Measurements from ENCODE around the gene ZW10. TPM values are rescaled to one million over a fixed set of nuclear protein-coding genes. Genes with fewer than 3 reads are reported as not detected.

Gene ZW10
- total RNA-seq, 4 donors from 2014 or later: 24.9 to 30.1 (median 27.9) TPM

DNA sequence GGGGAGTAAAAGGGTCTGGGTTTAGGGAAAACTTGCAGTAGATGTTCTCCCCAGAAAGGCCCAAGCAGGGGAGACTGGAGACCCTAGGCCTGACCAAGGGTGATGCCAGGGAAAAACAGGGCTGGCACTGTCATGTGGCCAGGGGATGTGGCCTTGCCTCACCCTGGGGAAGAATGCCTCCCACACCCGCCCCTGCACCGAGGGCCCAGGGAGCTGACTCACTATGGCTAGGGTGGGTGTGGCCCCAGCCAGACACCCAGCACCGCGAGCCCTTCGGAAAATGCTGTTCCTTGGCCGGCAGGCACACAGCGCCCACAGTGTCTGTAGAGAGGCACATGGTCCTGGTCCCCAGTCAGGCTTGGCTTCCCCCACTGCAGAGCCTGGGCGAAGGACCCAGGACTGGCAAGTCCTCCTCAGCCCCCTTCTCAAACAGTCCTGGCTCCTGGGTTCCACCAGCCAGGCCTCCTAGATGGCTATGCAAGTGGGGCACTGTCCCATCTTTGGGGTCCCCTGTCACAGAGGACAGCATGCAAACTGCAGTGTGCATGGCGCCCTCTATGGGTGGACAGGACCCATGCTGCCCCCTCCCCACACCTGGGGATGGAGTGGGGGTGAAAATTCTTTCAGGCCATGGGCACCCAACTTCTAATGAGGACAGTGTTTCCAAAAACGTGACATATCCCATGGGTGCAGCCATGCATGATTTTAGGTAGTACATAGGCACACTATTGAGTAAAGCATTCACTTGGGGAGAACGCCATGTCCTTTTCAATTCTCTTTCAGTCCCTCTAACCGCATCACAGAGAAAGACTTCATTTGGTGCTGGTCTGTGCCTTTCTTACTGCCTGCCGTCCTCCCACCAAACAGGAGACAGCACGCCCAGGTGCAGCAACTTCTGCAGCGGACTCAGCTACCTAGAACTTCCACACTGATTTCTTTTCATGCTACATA lies 82.6 kb downstream of the ZW10 start:
- 76 to 79% methylated on average over 9 to 15 of the region's 15 CpGs for WGBS, 2 donors
- no peak for DNase-seq (ENCODE audit: low spot score in 2 of 2)
- intact Hi-C loops (cut with DNase I; ENCODE audit: low total_unique reads): no loop called here

DNA sequence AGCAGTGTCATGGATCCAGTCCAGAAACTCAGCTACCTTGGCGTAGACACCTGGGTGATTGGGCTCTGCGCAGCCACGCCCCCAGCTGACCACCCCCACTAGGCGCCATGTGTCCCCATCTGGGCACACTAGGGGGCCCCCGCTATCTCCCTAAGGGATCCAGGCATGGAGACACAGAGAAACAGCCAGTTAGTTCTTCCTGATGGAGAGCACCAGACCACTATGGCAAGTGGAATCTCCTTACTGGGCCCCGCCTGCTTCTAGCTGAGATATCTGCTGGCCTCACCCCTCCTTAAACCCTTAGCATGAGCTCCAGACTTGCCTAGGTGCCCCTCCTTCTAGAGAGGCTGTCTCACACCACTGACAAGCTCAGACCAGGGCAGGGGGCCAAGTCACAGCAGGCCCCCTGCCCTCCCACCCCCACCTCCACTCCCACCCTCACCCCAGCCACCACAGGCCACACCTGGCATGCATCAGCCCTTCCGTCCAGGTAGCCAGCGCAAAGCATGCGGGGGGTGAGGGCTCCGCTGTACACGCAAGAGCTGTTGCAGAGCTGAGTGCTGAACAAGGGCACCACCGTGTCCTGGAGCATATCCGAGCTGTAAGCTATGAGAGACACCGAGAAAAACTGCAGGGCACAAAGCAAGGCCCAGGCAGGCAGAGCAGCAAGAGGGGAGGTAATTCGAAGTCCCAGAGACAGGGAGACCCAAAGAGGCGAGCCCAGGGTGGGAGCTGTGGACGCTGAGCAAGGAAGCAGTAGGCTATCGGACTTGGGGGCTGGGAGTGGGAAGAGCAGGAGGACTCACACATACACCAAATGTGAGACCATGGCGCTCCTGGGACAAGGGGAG lies 83.5 kb downstream of the ZW10 start:
- no peak for DNase-seq (ENCODE audit: low spot score in 2 of 2)
- WGBS, 2 donors: 91 to 95% methylated on average over 16 to 19 of the region's 19 CpGs
- intact Hi-C loops (cut with DNase I; ENCODE audit: low total_unique reads): no loop called here

More for the DNA sequence above, 82.6 kb downstream of the ZW10 start:
- no peak overlapping the region for H3K4me3 ChIP-seq (ENCODE audit: low read depth, poor library complexity, severe bottlenecking)
- TF ChIP-seq POLR2A (IDR thresholded peaks at IDR 0.05): no peak
- TF ChIP-seq, protein P1, sequence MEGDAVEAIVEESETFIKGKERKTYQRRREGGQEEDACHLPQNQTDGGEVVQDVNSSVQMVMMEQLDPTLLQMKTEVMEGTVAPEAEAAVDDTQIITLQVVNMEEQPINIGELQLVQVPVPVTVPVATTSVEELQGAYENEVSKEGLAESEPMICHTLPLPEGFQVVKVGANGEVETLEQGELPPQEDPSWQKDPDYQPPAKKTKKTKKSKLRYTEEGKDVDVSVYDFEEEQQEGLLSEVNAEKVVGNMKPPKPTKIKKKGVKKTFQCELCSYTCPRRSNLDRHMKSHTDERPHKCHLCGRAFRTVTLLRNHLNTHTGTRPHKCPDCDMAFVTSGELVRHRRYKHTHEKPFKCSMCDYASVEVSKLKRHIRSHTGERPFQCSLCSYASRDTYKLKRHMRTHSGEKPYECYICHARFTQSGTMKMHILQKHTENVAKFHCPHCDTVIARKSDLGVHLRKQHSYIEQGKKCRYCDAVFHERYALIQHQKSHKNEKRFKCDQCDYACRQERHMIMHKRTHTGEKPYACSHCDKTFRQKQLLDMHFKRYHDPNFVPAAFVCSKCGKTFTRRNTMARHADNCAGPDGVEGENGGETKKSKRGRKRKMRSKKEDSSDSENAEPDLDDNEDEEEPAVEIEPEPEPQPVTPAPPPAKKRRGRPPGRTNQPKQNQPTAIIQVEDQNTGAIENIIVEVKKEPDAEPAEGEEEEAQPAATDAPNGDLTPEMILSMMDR (IDR thresholded peaks at IDR 0.05): no peak

DNA sequence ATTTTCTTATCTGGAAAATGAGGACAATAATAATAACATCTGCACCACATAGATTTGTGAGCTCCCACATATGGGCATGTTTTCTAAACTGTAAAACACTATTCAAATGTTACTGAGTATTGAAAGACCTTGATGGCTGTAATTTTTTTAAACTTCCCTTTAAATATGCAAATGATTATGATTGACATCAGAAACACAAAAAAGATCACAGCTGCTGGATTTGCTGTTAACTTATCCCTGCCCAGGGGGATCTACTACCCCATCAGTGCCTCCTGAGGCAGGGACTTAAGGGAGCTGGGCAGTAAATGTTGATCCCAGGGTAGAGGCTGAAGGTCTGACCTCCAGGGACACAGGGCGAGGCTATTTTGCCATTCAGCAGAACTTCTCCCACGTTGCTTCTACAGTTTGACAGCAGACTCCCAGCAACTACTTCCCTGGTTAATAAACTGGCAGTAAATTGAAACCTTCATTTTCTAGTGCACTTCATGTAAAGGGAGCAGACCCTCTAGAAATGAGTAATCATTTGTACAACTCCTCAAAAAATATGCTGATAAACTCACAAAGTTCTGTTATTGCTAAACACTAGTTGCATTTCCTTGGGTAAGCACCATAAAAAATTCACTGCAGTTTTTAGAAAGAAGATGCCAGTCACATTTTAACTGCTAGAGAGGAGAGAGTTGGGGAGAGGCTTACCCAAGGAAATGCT lies 87.7 kb downstream of the ZW10 start:
- H3K4me3 ChIP-seq (ENCODE audit: low read depth, poor library complexity, severe bottlenecking): no peak overlapping the region
- TF ChIP-seq POLR2A (IDR thresholded peaks at IDR 0.05): no peak
- TF ChIP-seq, protein P1 (IDR thresholded peaks at IDR 0.05): no peak
- intact Hi-C loops (cut with DNase I; ENCODE audit: low total_unique reads): no loop called here
- DNase-seq (ENCODE audit: low spot score in 2 of 2): no peak
- WGBS, 2 donors: 55 to 75% methylated on average over 2 of the region's 2 CpGs

More for the DNA sequence above, 83.5 kb downstream of the ZW10 start:
- no peak overlapping the region for H3K4me3 ChIP-seq (ENCODE audit: low read depth, poor library complexity, severe bottlenecking)
- no peak for TF ChIP-seq POLR2A (IDR thresholded peaks at IDR 0.05)
- TF ChIP-seq, protein P1 (IDR thresholded peaks at IDR 0.05): no peak

DNA sequence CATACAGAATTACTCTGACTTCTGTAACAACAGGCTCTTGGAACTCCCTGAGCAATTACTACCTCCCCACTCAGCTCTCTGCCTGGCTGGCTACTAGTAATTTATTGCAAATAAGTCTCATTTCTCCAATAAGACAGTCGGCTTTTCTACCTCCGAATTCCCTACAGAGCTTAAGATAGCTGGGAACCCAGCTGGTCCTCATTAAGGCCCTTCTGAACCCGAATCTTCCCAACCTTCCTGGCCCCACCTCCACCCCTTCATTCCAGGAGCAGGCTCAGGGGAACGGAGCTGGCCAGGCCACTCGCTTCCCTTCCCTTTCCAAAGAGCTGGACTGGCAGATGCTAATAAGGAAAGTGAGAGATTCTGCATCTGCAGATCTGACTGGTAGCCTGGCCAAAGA lies 89.0 kb downstream of the ZW10 start:
- no peak for DNase-seq (ENCODE audit: low spot score in 2 of 2)
- no peak overlapping the region for H3K4me3 ChIP-seq (ENCODE audit: low read depth, poor library complexity, severe bottlenecking)
- 54 to 59% methylated on average over 5 of the region's 5 CpGs for WGBS, 2 donors
- intact Hi-C loops (cut with DNase I; ENCODE audit: low total_unique reads): loop anchor here (5.0 kb wide), 1 partner anchor 1083 kb away; no protein-coding TSS in a partner anchor
- TF ChIP-seq, protein P1 (IDR thresholded peaks at IDR 0.05): no peak
- TF ChIP-seq POLR2A (IDR thresholded peaks at IDR 0.05): no peak

DNA sequence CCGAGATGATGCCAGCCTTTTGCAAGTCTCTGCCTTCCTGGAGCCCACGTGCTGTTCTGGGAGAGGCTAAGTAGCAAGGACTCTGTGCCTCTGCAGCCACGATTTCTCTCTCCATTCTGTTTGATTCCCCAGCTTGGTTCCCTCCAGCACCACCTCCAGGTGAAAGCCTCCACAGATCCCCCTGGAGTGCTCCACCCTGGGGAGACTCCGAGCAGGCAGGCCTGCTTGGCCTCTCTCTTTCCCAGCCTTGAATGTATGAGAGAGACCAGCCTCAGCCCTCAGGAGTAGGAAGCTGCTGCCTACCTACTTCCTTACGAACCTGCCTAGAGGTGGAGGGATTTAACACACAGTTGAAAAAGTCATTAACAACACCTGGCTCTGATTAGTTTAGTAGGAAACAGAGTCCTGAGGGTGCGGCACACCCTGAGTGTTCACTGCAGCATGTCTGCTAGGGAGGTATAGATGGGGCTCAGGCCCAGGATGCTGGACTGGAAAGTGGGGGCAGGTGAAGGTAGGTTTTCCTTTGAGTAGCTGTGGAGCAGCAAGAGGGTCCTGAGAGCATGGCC lies 89.9 kb downstream of the ZW10 start:
- intact Hi-C loops (cut with DNase I; ENCODE audit: low total_unique reads): loop anchor here (5.0 kb wide), 1 partner anchor 1084 kb away; no protein-coding TSS in a partner anchor
- WGBS, 2 donors: 83% methylated on average over 6 of the region's 6 CpGs
- DNase-seq (ENCODE audit: low spot score in 2 of 2): peak in 1 of 2 donors; percentile 69

More for the DNA sequence above, 89.9 kb downstream of the ZW10 start:
- TF ChIP-seq, protein P1 (IDR thresholded peaks at IDR 0.05): no peak
- TF ChIP-seq POLR2A (IDR thresholded peaks at IDR 0.05): no peak
- H3K4me3 ChIP-seq (ENCODE audit: low read depth, poor library complexity, severe bottlenecking): no peak overlapping the region
